ENCODE measurements around the gene CCL8.

Gene CCL8

GRCh38 chr17:34367486-34368195 lies 48.4 kb downstream of the CCL8 start:
- no peak for DNase-seq (ENCODE audit: low spot score)

DNA sequence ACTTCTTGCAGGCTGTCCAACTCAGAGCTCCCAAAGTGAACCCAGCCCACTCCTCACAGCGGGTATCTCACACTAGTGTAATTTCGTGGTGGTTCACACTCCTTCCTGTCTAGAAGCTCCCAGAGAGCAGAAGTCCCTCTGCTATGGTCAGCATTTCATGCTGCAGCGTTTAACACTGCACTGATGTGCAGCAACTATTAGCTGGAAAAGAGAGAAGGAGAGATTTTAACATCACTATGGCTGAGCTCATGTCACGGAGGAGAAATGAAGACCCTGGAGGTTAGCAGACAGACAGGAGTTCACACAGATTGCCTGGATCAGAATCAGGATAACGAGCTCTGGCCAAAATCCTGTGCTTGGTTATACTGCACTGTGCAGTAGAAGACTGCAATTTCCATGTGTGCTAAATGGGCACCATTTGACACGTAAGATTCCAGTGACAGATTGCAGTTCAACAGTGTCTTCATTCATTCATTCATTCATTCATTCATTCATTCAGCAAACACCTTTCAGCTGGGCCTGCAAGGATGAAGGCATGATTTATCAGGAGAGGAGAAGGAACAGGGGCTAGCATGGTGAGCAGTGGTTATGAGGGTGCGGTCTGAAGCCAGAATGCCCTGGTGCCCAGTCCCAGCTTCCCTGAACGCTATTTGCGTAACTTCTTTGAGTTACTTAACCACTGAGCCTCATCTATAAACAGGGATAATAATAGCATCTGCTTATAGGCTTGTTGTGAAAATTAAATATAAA lies 49.1 kb downstream of the CCL8 start:
- DNase-seq (ENCODE audit: low spot score), result no peak

- no peak for DNase-seq (ENCODE audit: low spot score)
These were observed 49.8 kb downstream of the CCL8 start for GRCh38 chr17:34368946-34369500.

DNA sequence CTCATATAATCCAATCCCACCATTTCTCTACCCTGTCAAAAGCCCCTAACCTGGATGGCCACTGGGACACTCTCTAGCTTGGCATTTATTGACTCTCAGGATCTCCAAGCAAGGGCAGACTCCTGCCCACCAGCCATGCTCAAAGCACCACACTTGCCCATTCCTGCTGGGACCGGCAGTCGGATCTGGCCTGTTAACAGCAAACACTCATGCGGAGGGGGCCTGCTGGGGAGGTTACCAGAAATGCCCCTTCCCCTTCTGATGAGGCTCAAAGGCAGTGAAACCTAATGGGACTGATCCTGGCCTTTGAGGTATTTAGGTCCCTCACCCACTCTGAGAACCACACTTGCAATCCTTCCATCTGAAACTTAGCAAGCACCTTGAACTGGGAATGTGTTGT lies 50.3 kb downstream of the CCL8 start:
- no peak for DNase-seq (ENCODE audit: low spot score)

- no peak for DNase-seq (ENCODE audit: low spot score)
These were observed 51.3 kb downstream of the CCL8 start for GRCh38 chr17:34370376-34370996.

DNA sequence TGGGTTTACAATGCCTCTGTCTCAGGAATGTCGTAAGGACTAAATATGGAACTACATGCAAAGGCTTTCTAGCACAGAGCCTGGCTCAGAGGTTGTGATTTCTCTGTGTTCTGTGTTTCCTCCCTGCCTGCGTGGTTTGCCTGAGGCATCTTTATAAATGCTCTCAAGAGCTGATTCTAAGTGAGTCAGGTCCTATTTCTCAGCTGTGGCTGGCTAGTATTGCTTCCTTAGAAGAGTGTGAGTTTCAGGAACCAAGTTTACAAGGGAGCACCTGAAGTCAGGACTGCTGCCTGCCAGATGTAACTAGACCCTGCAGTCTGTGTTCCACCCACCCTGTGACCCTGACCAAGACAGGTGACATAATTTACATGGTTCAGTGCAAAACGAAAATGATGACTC lies 51.8 kb downstream of the CCL8 start:
- no peak for DNase-seq (ENCODE audit: low spot score)
